Measurements from ENCODE around the gene POLR2M.

GRCh38 chr15:57692709-57693108 is 13.8 kb upstream of the POLR2M start:
- no peak for TF ChIP-seq CTCF (IDR thresholded peaks at IDR 0.05)
- no peak for TF ChIP-seq POLR2A (IDR thresholded peaks at IDR 0.05)
